Esophagus muscularis mucosa (tissue), 3 donors: Measurements from ENCODE around the gene PLCH2.

Experiments used
- CTCF ChIP-seq, 3 experiments: fragments of 200-600 bp in 2 of 3; fragments of 450-650 bp in 1 of 3; sonication (generic) in 2 of 3; IDR thresholded peaks; one replicate each; pipeline ENCODE4 v1.5.1; 2017 to 2019; ENCODE audit warnings: antibody characterized with exemption in 3 of 3, mild to moderate bottlenecking in 2 of 3, moderate library complexity in 1 of 3
- POLR2A ChIP-seq: fragments of 450-650 bp; IDR thresholded peaks from one replicate; pipeline ENCODE4 v1.6.1; 2017; ENCODE audit warnings: antibody characterized with exemption, moderate library complexity, mild to moderate bottlenecking, low read depth
- POLR2AphosphoS5 ChIP-seq, 2 donors: sonication (generic); formaldehyde crosslinking; IDR thresholded peaks; one replicate each; pipeline ENCODE4 v1.6.1; 2017; ENCODE audit warnings: antibody characterized with exemption in 2 of 2

GRCh38 chr1:2501041-2501819, 25.1 kb downstream of the PLCH2 start:
- TF ChIP-seq CTCF (IDR thresholded peaks at IDR 0.05) (no peak), POLR2A (no peak), POLR2AphosphoS5 (IDR thresholded peaks at IDR 0.05) (no peak)
